WERI-Rb-1 (cell line): ENCODE data around the gene STXBP2.
"Not testable (repeated sequence)": the region's sequence is repeated elsewhere in the genome, so short reads cannot be mapped to it uniquely, and the experiment has no call there.

Experiments
- DNase-seq: peaks from one replicate; pipeline ENCODE4 v3.0.0-alpha.2; 2020
- H3K27ac ChIP-seq: fragments of 250-450 bp; sonication (Bioruptor Pico); 2 replicates; pipeline ENCODE4 v1.5.1; 2020; ENCODE audit warnings: mild to moderate bottlenecking, moderate library complexity
- H3K27me3 ChIP-seq: fragments of 250-450 bp; sonication (Bioruptor Pico); 2 replicates; pipeline ENCODE4 v1.5.1; 2021; ENCODE audit warnings: mild to moderate bottlenecking, low read depth, moderate library complexity; ENCODE audit not compliant: insufficient read depth, severe bottlenecking
- H3K36me3 ChIP-seq: fragments of 250-450 bp; sonication (Bioruptor Pico); 2 replicates; pipeline ENCODE4 v1.5.1; 2020; ENCODE audit warnings: mild to moderate bottlenecking, moderate library complexity
- H3K4me3 ChIP-seq: 2 replicates; pipeline ENCODE4 v1.5.1; 2011; ENCODE audit warnings: low read depth, mild to moderate bottlenecking, control low read depth, low read length
- H3K9me3 ChIP-seq: fragments of 250-450 bp; sonication (Bioruptor Pico); 2 replicates; pipeline ENCODE4 v1.5.1; 2021; ENCODE audit warnings: mild to moderate bottlenecking, moderate library complexity; ENCODE audit not compliant: severe bottlenecking
- CTCF ChIP-seq: IDR thresholded peaks from 2 replicates; pipeline ENCODE4 v1.5.1; 2011; ENCODE audit warnings: low read depth, mild to moderate bottlenecking, control low read depth, inconsistent platforms, low read length

Gene STXBP2

GRCh38 chr19:7641290-7642276 lies 4.7 kb downstream of the STXBP2 start:
- no peak overlapping the region for H3K27ac ChIP-seq
- TF ChIP-seq CTCF, result peak; percentile 64
- no peak overlapping the region for H3K4me3 ChIP-seq
- H3K9me3 ChIP-seq, result no peaks in the 10 kb centered on the region
- no peaks in the 10 kb centered on the region for H3K36me3 ChIP-seq
- peak; percentile 63 for DNase-seq
- no peaks in the 10 kb centered on the region for H3K27me3 ChIP-seq

- no peaks in the 10 kb centered on the region for H3K9me3 ChIP-seq
- no peak for DNase-seq
- no peaks in the 10 kb centered on the region for H3K27me3 ChIP-seq
- no peak overlapping the region for H3K27ac ChIP-seq
- TF ChIP-seq CTCF, result no peak
- no peak overlapping the region for H3K4me3 ChIP-seq
- H3K36me3 ChIP-seq, result no peaks in the 10 kb centered on the region
These were observed 5.6 kb downstream of the STXBP2 start for GRCh38 chr19:7642295-7643030.

- no peak for DNase-seq
- Histone ChIP-seq H3K27ac (no peak overlapping the region), H3K4me3 (no peak overlapping the region), H3K36me3 (no peaks in the 10 kb centered on the region), H3K9me3 (no peaks in the 10 kb centered on the region), H3K27me3 (no peaks in the 10 kb centered on the region)
- TF ChIP-seq CTCF, result no peak
These were observed 6.1 kb downstream of the STXBP2 start for GRCh38 chr19:7643031-7643415.

- DNase-seq, H3K27ac ChIP-seq, H3K4me3 ChIP-seq, H3K9me3 ChIP-seq, H3K27me3 ChIP-seq, H3K36me3 ChIP-seq: not testable (repeated sequence)
These were observed 7.0 kb downstream of the STXBP2 start for GRCh38 chr19:7643629-7644549.

GRCh38 chr19:7644550-7644877 lies 7.6 kb downstream of the STXBP2 start:
- H3K27me3 ChIP-seq, result no peaks in the 10 kb centered on the region
- H3K27ac ChIP-seq, result no peak overlapping the region
- no peak for DNase-seq

More at GRCh38 chr19:7644550-7644877, 7.6 kb downstream of the STXBP2 start:
- Histone ChIP-seq H3K9me3 (no peaks in the 10 kb centered on the region), H3K4me3 (no peak overlapping the region), H3K36me3 (no peaks in the 10 kb centered on the region)
- TF ChIP-seq CTCF, result no peak
